Chondrocyte (in vitro differentiated cells): ENCODE measurements around the gene AGBL5. TPM values are rescaled to one million over a fixed set of nuclear protein-coding genes. Genes with fewer than 3 reads are reported as not detected.

ENCODE experiments used
- DNase-seq: peaks from one replicate; pipeline ENCODE4 v3.0.0; 2021; ENCODE audit warnings: mixed read lengths, low spot score
- H3K27ac Mint-ChIP-seq: one replicate; pipeline ENCODE4 v1.8.0; 2021; ENCODE audit warnings: mild to moderate bottlenecking, moderate library complexity, mixed read lengths; ENCODE audit not compliant: unreplicated experiment
- H3K27me3 Mint-ChIP-seq: 2 replicates; pipeline ENCODE4 v1.8.0; 2021; ENCODE audit warnings: low read depth, mixed read lengths
- H3K36me3 Mint-ChIP-seq: 2 replicates; pipeline ENCODE4 v1.8.0; 2021; ENCODE audit warnings: low read depth, mixed read lengths
- H3K4me1 Mint-ChIP-seq: 2 replicates; pipeline ENCODE4 v1.8.0; 2021; ENCODE audit warnings: low read depth, mild to moderate bottlenecking, mixed read lengths
- H3K4me3 Mint-ChIP-seq: one replicate; pipeline ENCODE4 v1.8.0; 2021; ENCODE audit warnings: mild to moderate bottlenecking, moderate library complexity, mixed read lengths; ENCODE audit not compliant: unreplicated experiment
- H3K9me3 Mint-ChIP-seq: 2 replicates; pipeline ENCODE4 v1.8.0; 2021; ENCODE audit warnings: low read depth, mixed read lengths
- CTCF ChIP-seq: fragments of 200-600 bp; sonication (generic); IDR thresholded peaks from 2 replicates; pipeline ENCODE4 v1.5.0; 2021; ENCODE audit warnings: antibody characterized with exemption, mild to moderate bottlenecking, moderate library complexity
- total RNA-seq: library from RNA; stranded (reverse); gene quantifications from 3 replicates; pipeline ENCODE4 v1.2.1, GENCODE V29; 2021

Gene AGBL5
- total RNA-seq, 1 donor from 2014 or later: 16.3 TPM

GRCh38 chr2:27060323-27060722 is 8.9 kb downstream of the AGBL5 start:
- no peaks in the 10 kb centered on the region for H3K27me3 Mint-ChIP-seq
- H3K27ac Mint-ChIP-seq: no peak overlapping the region
- H3K36me3 Mint-ChIP-seq: peaks cover 13% of the 10 kb centered on the region
- TF ChIP-seq CTCF: no peak
- no peak overlapping the region for H3K4me3 Mint-ChIP-seq
- H3K4me1 Mint-ChIP-seq: peaks cover 5% of the 10 kb centered on the region
- DNase-seq: no peak
- H3K9me3 Mint-ChIP-seq: no peaks in the 10 kb centered on the region

GRCh38 chr2:27065128-27065527 is 13.7 kb downstream of the AGBL5 start:
- Mint-ChIP-seq H3K9me3 (no peaks in the 10 kb centered on the region), H3K4me3 (no peak overlapping the region), H3K4me1 (peaks cover 34% of the 10 kb centered on the region), H3K27ac (no peak overlapping the region), H3K27me3 (no peaks in the 10 kb centered on the region), H3K36me3 (peaks cover 23% of the 10 kb centered on the region)
- TF ChIP-seq CTCF: no peak
- no peak for DNase-seq

- Mint-ChIP-seq H3K4me1 (peaks cover 49% of the 10 kb centered on the region), H3K9me3 (no peaks in the 10 kb centered on the region), H3K27ac (peak overlapping the region; percentile 15), H3K36me3 (peaks cover 24% of the 10 kb centered on the region), H3K27me3 (no peaks in the 10 kb centered on the region), H3K4me3 (no peak overlapping the region)
- DNase-seq: no peak
- TF ChIP-seq CTCF: no peak
Measured at GRCh38 chr2:27067385-27067784, 15.9 kb downstream of the AGBL5 start.

GRCh38 chr2:27069436-27069835 is 18.0 kb downstream of the AGBL5 start:
- H3K4me3 Mint-ChIP-seq: peak overlapping the region; percentile 96
- no peak for TF ChIP-seq CTCF
- H3K36me3 Mint-ChIP-seq: peaks cover 18% of the 10 kb centered on the region
- H3K27ac Mint-ChIP-seq: peak overlapping the region; percentile 69
- DNase-seq: no peak
- H3K4me1 Mint-ChIP-seq: peaks cover 61% of the 10 kb centered on the region
- H3K9me3 Mint-ChIP-seq: no peaks in the 10 kb centered on the region
- no peaks in the 10 kb centered on the region for H3K27me3 Mint-ChIP-seq

- H3K9me3 Mint-ChIP-seq: no peaks in the 10 kb centered on the region
- H3K36me3 Mint-ChIP-seq: peaks cover 17% of the 10 kb centered on the region
- peak overlapping the region; percentile 94 for H3K27ac Mint-ChIP-seq
- peak overlapping the region; percentile 96 for H3K4me3 Mint-ChIP-seq
- H3K4me1 Mint-ChIP-seq: peaks cover 67% of the 10 kb centered on the region
- H3K27me3 Mint-ChIP-seq: no peaks in the 10 kb centered on the region
- DNase-seq: no peak
- TF ChIP-seq CTCF: no peak
Measured at GRCh38 chr2:27069961-27070618, 18.6 kb downstream of the AGBL5 start.
